GM19043 (cell line): ENCODE data around the gene KLKB1.

Source experiments
- ATAC-seq: cut with Tn5 transposase; IDR thresholded peaks from one replicate; pipeline ENCODE4 v1.9.1; 2021; ENCODE audit warnings: low read depth; ENCODE audit not compliant: unreplicated experiment

Gene KLKB1

GRCh38 chr4:186304866-186305505 lies 77.7 kb downstream of the KLKB1 start:
- no peak for ATAC-seq

- ATAC-seq: no peak
These were observed 80.2 kb downstream of the KLKB1 start for GRCh38 chr4:186307497-186307896.

GRCh38 chr4:186307916-186308315 lies 80.6 kb downstream of the KLKB1 start:
- ATAC-seq: no peak
